ENCODE measurements around the gene TBXA2R. TPM values are rescaled to one million over a fixed set of nuclear protein-coding genes. Genes with fewer than 3 reads are reported as not detected.

The TBXA2R gene
- total RNA-seq, 1 experiment from 2014 or later: 4.3 TPM

DNA sequence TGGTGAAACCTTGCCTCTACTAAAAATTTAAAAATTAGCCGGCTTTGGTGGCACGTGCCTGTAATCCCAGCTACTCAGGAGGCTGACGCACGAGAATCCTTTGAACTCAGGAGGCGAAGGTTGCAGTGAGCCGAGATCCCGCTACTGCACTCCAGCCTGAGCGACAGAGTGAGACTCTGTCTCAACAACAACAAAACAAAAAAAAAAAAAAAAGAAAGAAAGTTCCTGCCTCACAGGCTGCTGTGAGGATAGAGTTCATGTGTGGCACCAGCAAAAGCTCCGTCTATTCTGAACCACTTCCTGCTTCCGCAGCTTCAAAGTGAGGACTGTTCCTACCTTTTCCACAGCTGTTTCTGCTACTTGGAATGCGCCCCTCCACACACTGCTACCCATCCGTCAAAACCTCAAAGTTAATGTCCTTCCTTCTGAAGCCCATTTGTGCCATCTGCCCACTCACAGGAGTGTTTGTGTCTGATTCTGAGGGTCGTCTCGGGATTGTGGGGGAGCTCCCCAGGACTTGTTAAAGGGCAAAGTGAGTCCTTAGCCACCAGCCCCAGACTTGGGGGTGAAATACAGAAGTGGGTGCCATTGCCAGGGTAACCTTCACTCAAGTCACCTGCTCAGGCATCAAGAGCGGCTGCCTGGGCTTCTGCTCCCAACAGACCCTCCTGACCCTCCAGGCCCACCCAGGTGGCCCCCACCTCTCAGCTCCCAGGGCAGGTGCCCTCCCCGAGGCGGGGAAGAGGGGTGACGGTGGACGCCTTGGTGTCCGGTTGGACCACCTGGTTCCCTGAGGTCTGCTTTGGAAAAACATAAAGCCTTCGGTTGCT, 52.2 kb downstream of the TBXA2R start:
- DNase-seq (ENCODE audit: low read depth): peak; percentile 73

DNA sequence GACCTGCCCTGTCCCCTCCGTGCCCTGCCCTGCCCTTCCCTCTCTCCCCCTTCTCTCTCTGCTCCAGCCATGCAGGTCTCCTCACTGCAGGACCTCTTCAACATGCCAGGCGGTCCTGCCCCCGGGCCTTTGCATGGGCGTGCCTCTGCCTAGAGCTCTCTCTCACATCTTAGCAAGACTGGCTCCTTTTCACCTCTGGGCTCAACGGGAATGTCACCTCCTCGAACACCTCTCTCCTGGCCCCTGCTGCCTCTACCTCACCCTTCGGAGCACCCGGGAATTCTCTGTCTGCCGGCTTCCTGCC, 54.9 kb downstream of the TBXA2R start:
- no peak for DNase-seq (ENCODE audit: low read depth)

DNA sequence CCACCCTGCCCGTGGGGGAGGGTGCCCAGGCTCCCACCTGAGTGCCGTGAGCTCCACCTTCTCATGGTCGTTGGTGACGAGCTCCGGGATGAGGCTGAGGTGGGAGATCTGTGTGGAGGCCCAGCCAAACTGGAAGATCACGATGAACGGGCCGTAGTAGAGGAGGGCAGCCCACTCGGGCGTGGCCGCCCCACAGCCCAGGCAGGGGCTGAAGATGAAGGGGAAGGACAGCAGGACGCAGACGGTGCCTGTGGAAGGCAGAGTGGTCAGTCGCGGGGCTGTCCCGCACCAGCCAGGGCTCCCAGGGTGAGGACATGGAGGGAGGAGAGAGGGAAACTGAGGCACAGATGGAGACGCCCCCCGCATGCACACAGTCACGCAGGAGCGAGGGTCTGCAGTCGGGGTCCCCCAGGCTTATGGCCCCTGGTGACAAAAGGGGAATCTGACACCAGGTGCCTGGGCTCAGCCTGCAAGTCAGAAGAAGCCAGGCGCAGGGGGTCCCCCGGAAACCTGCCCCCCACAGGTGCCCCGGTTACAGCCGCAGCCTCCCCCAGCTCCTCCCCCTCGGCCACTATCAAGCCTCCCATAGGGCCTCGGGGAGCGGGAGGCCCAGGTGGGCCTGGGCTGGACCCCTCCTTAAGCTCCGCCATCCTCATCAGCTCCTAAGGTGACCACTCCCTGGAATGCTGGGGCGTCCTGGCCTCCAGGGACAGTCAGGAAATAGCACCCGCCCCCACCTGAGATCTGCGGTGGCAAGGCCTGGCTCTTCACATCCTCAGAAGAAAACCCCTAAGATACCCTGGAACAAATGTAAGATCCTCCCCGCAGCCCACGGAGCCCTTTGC, 55.5 kb downstream of the TBXA2R start:
- DNase-seq (ENCODE audit: low read depth): no peak

DNA sequence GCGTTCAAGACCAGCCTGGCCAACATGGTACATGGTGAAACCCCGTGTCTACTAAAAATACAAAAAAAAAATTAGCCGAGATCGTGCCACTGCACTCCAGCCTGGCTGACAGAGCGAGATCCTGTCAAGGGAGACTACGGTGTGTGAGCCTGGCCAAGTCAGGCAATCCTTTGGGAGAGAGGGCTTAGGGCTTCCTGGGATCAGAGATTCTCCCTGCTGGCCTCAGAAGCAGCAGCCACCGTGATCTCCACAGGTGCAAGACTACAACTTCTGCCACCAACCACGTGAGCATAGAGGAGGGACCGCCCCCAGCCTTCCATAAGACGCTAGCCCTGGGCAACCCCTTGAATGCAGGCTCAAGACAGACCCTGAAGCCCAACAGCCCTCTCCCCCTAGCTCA, 56.9 kb downstream of the TBXA2R start:
- no peak for DNase-seq (ENCODE audit: low read depth)

DNA sequence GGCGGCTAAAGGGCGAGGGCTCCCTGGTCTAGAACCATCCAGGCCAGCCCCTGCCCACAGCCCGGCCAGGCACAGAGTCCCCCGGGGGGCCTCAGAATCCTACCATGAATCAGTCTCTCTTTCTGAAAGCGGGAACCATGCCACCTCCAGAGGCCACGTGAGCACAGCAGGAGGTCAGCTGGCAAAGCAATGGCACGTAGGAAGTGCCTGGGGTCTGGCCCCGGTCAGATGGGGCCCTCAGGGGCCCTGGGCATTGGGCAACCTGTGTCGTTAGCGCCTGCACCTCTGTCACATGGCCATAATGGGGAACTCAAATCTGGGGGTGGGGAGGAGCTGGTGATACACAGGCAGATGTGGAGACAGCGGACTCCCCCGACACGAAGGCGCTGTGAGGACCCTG, 58.1 kb downstream of the TBXA2R start:
- DNase-seq (ENCODE audit: low read depth): no peak

DNA sequence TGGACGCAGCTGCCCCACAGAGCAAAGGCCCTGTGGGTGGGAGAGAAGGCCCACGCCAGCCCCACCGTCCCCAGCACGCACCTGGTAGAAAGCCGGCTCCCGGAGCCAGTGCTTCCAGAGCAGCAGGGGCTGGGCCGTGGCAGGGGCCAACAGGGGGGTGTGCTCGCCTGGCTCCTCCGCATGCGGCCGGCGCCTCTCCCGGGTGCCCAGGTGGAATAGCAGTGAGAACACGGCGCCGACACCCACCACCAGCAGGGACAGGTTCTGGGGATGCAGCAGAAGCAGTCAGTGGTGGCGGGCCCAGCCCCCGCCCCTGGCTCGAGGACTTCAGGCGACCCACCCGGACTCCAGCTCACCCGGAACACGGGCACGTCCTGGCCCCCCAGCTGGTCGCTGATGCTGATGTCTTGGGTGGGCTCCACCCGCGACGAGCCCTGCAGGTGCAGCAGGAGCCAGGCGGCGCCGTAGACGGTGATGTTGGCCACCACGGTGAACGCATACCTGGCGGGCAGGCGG, 58.9 kb downstream of the TBXA2R start:
- no peak for DNase-seq (ENCODE audit: low read depth)

DNA sequence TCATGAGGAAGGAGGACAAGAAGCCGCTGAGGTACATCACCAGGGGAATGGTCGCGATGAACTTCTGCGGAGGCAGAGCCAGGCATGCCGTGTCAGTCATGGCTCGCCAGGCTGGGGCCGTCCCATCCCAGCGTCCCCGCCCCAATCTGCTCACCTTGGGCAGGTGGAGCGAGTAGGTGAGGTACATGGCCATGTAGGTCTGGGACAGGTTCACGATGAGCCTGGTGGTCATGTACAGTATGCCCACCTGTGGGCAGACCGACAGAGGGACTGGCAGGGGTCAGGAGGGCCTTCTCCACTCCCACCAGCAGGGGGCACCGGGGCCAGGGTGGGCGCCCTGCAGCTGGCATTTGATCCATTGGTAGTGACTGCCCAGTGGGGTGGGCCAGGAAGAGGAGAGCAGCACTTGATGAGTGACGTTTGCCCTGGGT, 59.4 kb downstream of the TBXA2R start:
- DNase-seq (ENCODE audit: low read depth): no peak

DNA sequence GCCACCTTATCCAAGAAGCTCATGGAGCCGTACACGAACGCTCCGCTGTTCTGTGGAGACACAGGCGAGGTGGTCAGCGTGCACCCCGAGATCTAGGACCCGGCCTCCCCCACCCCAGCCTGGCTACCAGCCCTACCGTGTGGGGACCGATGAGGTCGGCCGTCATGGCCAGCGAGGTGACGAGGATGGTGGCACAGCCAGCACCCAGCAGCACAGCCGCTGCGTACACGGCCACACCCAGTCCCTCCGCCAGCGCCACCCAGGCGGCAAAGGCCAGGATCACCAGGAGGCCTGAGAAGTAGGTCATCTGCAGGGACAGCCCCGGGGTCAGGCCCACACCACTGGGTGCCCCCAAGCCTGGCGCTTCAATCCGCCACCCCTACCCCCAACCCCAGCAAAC, 60.6 kb downstream of the TBXA2R start:
- DNase-seq (ENCODE audit: low read depth): no peak

DNA sequence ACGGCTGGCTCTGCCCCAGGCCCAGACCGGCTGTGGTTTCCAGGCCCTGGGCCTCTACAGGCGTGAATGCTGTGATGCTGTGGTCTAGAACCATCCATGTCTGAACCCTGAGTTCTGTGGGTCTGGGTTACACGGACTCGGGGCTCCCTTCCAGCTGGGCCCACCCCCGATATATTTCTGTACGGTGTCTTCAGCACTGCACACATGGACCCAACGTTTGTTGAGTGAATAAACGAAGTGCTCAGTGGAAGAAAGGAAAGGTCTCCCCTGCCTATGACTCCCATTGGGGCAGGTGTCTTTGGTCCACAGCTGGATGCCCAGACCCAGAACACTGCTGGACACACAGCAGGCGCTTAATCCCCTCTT, 61.0 kb downstream of the TBXA2R start:
- DNase-seq (ENCODE audit: low read depth): no peak

DNA sequence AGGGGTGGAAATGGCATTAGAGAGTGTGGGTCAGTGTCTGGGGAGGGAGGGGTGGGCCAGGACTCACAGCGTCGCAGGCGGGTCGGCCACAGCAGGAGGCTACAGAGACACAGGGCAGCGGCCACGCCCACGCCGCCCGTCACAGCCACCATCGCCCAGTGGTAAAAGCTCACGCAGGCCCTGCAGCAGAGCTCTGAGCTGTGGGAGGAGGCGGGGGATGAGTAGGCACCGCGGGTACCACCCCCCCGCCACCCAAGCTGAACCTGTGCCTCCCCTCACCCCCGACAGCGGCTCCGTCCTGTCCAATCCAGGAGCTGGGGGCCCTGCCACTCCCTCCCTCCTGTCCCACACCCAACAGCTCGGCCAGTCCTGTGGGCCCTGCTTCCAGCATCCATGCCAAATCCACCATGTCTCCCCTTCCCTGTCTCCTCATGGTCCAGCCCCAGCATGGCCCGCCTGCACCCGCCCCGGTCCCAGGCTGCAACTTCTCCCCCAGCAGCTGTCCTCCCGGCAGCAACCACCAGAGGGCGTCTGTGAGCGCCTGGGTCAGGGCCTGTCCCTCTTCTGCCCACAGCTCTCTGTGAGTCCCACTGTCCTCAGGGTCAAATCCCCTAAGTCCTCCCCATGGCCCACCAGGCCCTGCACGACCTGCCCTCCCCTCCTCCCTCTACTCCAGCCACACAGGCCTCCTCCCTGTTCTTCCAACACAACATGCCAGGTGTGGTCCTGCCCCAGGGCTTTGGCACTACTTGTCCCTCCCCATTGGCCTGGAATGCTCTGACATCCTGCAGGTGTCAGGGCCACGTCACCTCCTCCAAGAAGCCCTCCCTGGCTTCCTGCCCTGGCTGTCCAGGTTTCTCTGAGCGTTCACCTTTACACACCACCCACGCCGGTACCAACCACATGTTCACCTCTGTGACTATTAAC, 61.7 kb downstream of the TBXA2R start:
- peak; percentile 53 for DNase-seq (ENCODE audit: low read depth)

Other genes starting within 250 kb of the TBXA2R start
- 20.9 and 21.2 TPM in 2 replicates for gene NFIC, start 240.3 kb downstream of the TBXA2R start, total RNA-seq (2014; rRNA removed; shearing (Covaris generic))
- not detected in 2 replicates for gene SMIM24, start 126.3 kb downstream of the TBXA2R start, total RNA-seq (2014; rRNA removed; shearing (Covaris generic))
- not detected in 2 replicates for gene SMIM44, start 123.4 kb downstream of the TBXA2R start, total RNA-seq (2014; rRNA removed; shearing (Covaris generic))
- gene DOHH, start 106.2 kb downstream of the TBXA2R start, total RNA-seq (2014; rRNA removed; shearing (Covaris generic)): 7.1 and 9.1 TPM in 2 replicates
- 37.2 and 48.2 TPM in 2 replicates for gene FZR1, start 100.6 kb downstream of the TBXA2R start, total RNA-seq (2014; rRNA removed; shearing (Covaris generic))
- gene TEKTIP1, start 67.7 kb downstream of the TBXA2R start, total RNA-seq (2014; rRNA removed; shearing (Covaris generic)): not detected in 2 replicates
- gene MFSD12, start 49.3 kb downstream of the TBXA2R start, total RNA-seq (2014; rRNA removed; shearing (Covaris generic)): 205 and 240 TPM in 2 replicates
- 135 and 192 TPM in 2 replicates for gene HMG20B, start 33.9 kb downstream of the TBXA2R start, total RNA-seq (2014; rRNA removed; shearing (Covaris generic))
- gene GIPC3, start 21.4 kb downstream of the TBXA2R start, total RNA-seq (2014; rRNA removed; shearing (Covaris generic)): 0.49 and 0.96 TPM in 2 replicates
- gene CACTIN, start 19.9 kb upstream of the TBXA2R start, total RNA-seq (2014; rRNA removed; shearing (Covaris generic)): 16.5 and 21.6 TPM in 2 replicates
- 13.1 and 13.9 TPM in 2 replicates for gene PIP5K1C, start 93.6 kb upstream of the TBXA2R start, total RNA-seq (2014; rRNA removed; shearing (Covaris generic))
- not detected in 2 replicates for gene TJP3, start 101.5 kb upstream of the TBXA2R start, total RNA-seq (2014; rRNA removed; shearing (Covaris generic))
- 5.8 and 15.0 TPM in 2 replicates for gene APBA3, start 154.8 kb upstream of the TBXA2R start, total RNA-seq (2014; rRNA removed; shearing (Covaris generic))
- gene MRPL54, start 155.8 kb upstream of the TBXA2R start, total RNA-seq (2014; rRNA removed; shearing (Covaris generic)): 90.7 and 103 TPM in 2 replicates
- not detected in 2 replicates for gene RAX2, start 165.4 kb upstream of the TBXA2R start, total RNA-seq (2014; rRNA removed; shearing (Covaris generic))
- not detected in 2 replicates for gene MATK, start 179.5 kb upstream of the TBXA2R start, total RNA-seq (2014; rRNA removed; shearing (Covaris generic))